K562 (cell line): ENCODE results near the gene DCUN1D2. TPM values are rescaled to one million over a fixed set of nuclear protein-coding genes. Genes with fewer than 3 reads are reported as not detected.

Source experiments
- ERF ChIP-seq: fragments of 450-650 bp; formaldehyde crosslinking; IDR thresholded peaks from 2 replicates; pipeline ENCODE4 v1.4.0; 2020; ENCODE audit warnings: mild to moderate bottlenecking, mixed read lengths
- FOXA1 ChIP-seq: fragments of 450-650 bp; IDR thresholded peaks from 2 replicates; pipeline ENCODE4 v1.6.1; 2016; ENCODE audit warnings: mild to moderate bottlenecking, borderline replicate concordance
- FOXJ2 ChIP-seq: fragments of 200-800 bp; sonication (Bioruptor generic); IDR thresholded peaks from 2 replicates; pipeline ENCODE4 v1.6.1; 2016; ENCODE audit warnings: missing genetic modification characterization, missing compliant biosample characterization
- FOXP1 ChIP-seq: sonication (generic); formaldehyde crosslinking; IDR thresholded peaks from 2 replicates; pipeline ENCODE4 v1.8.0; 2022; ENCODE audit warnings: mild to moderate bottlenecking, missing genetic modification reagents
- KLF6 ChIP-seq: fragments of 250-450 bp; sonication (Bioruptor Pico); IDR thresholded peaks from 2 replicates; pipeline ENCODE4 v1.4.0; 2020; ENCODE audit warnings: mild to moderate bottlenecking, moderate library complexity, borderline replicate concordance
- MAZ ChIP-seq, 2 experiments: fragments of 450-650 bp in 1 of 2; sonication (generic) in 1 of 2; formaldehyde crosslinking; IDR thresholded peaks in 1 of 2; conservative IDR thresholded peaks in 1 of 2; 2 replicates each; pipeline versions ENCODE4 v1.4.0 to v1.5.0; 2020; ENCODE audit warnings: mild to moderate bottlenecking in 1 of 2, missing genetic modification reagents in 1 of 2
- PRPF4 ChIP-seq: fragments of 200-400 bp; formaldehyde crosslinking; IDR thresholded peaks from one replicate; pipeline ENCODE4 v1.6.1; 2017; ENCODE audit warnings: low read length, low read depth, mild to moderate bottlenecking; ENCODE audit not compliant: insufficient read depth, poor library complexity, severe bottlenecking
- SAFB2 ChIP-seq: fragments of 200-400 bp; formaldehyde crosslinking; IDR thresholded peaks from 2 replicates; pipeline ENCODE4 v1.6.1; 2018; ENCODE audit warnings: borderline replicate concordance, low read length, low read depth, moderate library complexity; ENCODE audit not compliant: severe bottlenecking
- SMAD2 ChIP-seq: fragments of 150-350 bp; IDR thresholded peaks from 2 replicates; pipeline ENCODE4 v1.6.1; 2014; ENCODE audit warnings: low read depth, mild to moderate bottlenecking, low read length
- SMARCB1 ChIP-seq: IDR thresholded peaks from 2 replicates; pipeline ENCODE4 v1.6.1; 2011; ENCODE audit warnings: improper control_type of control experiment, low read depth; ENCODE audit not compliant: insufficient read length
- SNIP1 ChIP-seq: fragments of 450-650 bp; IDR thresholded peaks from 2 replicates; pipeline ENCODE4 v1.7.1; 2017; ENCODE audit warnings: low read depth, mild to moderate bottlenecking
- TAF1 ChIP-seq: IDR thresholded peaks from 2 replicates; pipeline ENCODE4 v1.6.1; 2011; ENCODE audit warnings: mild to moderate bottlenecking, low read length, moderate library complexity; ENCODE audit not compliant: insufficient read depth, control insufficient read depth, severe bottlenecking; ENCODE audit errors: extremely low read depth
- TCF3 ChIP-seq: sonication (generic); formaldehyde crosslinking; IDR thresholded peaks from 2 replicates; pipeline ENCODE4 v1.4.0; 2020; ENCODE audit warnings: mild to moderate bottlenecking, missing genetic modification reagents
- ZKSCAN3 ChIP-seq: fragments of 250-450 bp; sonication (Bioruptor Pico); IDR thresholded peaks from 2 replicates; pipeline ENCODE4 v1.4.0; 2020
- ZNF143 ChIP-seq: sonication (generic); formaldehyde crosslinking; IDR thresholded peaks from 2 replicates; pipeline ENCODE4 v1.9.0; 2022; ENCODE audit warnings: mild to moderate bottlenecking, missing genetic modification reagents
- ZNF507 ChIP-seq: conservative IDR thresholded peaks from 2 replicates; pipeline ENCODE4 v1.6.1; 2017; ENCODE audit warnings: missing genetic modification characterization, missing compliant biosample characterization
- ZNF583 ChIP-seq: fragments of 250-450 bp; sonication (Bioruptor Pico); IDR thresholded peaks from 2 replicates; pipeline ENCODE4 v1.4.0; 2020
- ZNF717 ChIP-seq: fragments of 250-450 bp; sonication (Bioruptor Pico); IDR thresholded peaks from 2 replicates; pipeline ENCODE4 v1.5.0; 2021
- ZZZ3 ChIP-seq: fragments of 450-650 bp; IDR thresholded peaks from 2 replicates; pipeline ENCODE4 v1.6.1; 2016; ENCODE audit warnings: antibody characterized with exemption, mild to moderate bottlenecking, moderate library complexity
- polyA plus RNA-seq, 8 experiments: library from polyadenylated mRNA; depleted of rRNA in 4 of 8; stranded (reverse) in 5 of 8; unstranded in 3 of 8; fragments of >200 nt; fragmentation: Nextera tagmentation in 2 of 8; fragmentation: Illumina TruSeq in 1 of 8; extraction: Ambion mirVana in 2 of 8; extraction: Trizol in 1 of 8; gene quantifications; 2 replicates each; pipeline versions ENCODE4 v1.2.1 to v1.2.3, GENCODE V29; 2011 to 2014; ENCODE audit warnings: inconsistent platforms in 1 of 8, missing spikeins in 1 of 8
- total RNA-seq, 7 experiments: library from RNA; depleted of rRNA in 6 of 7; stranded (reverse); fragments of >200 nt in 6 of 7; fragmentation: Illumina TruSeq in 2 of 7; extraction: Trizol in 2 of 7; gene quantifications; 2 replicates each; pipeline versions ENCODE4 v1.2.1 to v1.2.3, GENCODE V29; 2011 to 2021; ENCODE audit warnings: low replicate concordance in 1 of 7
- TF ChIP-seq, protein P1 (sequence below), 2 experiments: fragments of 450-650 bp in 1 of 2; sonication (generic) in 1 of 2; formaldehyde crosslinking in 1 of 2; IDR thresholded peaks in 1 of 2; conservative IDR thresholded peaks in 1 of 2; 2 replicates each; pipeline versions ENCODE4 v1.6.1 to v1.8.1; 2016 to 2023; ENCODE audit warnings: mild to moderate bottlenecking in 2 of 2, moderate library complexity in 2 of 2, inconsistent platforms in 1 of 2, missing genetic modification reagents in 1 of 2
- TF ChIP-seq, protein P2 (sequence below): sonication (generic); formaldehyde crosslinking; IDR thresholded peaks from 2 replicates; pipeline ENCODE4 v1.8.0; 2023; ENCODE audit warnings: mild to moderate bottlenecking, missing genetic modification reagents
- TF ChIP-seq, protein P3 (sequence below): sonication (generic); formaldehyde crosslinking; IDR thresholded peaks from 2 replicates; pipeline ENCODE4 v1.8.1; 2023; ENCODE audit warnings: mild to moderate bottlenecking, missing genetic modification reagents, moderate library complexity
- TF ChIP-seq, protein P4 (sequence below): sonication (generic); formaldehyde crosslinking; IDR thresholded peaks from 2 replicates; pipeline ENCODE4 v1.8.0; 2022; ENCODE audit warnings: mild to moderate bottlenecking, missing genetic modification reagents

The DCUN1D2 gene
- total and polyA plus RNA-seq, 9 of the 15 experiments (the other 6 are each of a cell fraction or from before 2014, with no cell fraction given): 2.1 to 16.8 (median 11.1) TPM

DNA sequence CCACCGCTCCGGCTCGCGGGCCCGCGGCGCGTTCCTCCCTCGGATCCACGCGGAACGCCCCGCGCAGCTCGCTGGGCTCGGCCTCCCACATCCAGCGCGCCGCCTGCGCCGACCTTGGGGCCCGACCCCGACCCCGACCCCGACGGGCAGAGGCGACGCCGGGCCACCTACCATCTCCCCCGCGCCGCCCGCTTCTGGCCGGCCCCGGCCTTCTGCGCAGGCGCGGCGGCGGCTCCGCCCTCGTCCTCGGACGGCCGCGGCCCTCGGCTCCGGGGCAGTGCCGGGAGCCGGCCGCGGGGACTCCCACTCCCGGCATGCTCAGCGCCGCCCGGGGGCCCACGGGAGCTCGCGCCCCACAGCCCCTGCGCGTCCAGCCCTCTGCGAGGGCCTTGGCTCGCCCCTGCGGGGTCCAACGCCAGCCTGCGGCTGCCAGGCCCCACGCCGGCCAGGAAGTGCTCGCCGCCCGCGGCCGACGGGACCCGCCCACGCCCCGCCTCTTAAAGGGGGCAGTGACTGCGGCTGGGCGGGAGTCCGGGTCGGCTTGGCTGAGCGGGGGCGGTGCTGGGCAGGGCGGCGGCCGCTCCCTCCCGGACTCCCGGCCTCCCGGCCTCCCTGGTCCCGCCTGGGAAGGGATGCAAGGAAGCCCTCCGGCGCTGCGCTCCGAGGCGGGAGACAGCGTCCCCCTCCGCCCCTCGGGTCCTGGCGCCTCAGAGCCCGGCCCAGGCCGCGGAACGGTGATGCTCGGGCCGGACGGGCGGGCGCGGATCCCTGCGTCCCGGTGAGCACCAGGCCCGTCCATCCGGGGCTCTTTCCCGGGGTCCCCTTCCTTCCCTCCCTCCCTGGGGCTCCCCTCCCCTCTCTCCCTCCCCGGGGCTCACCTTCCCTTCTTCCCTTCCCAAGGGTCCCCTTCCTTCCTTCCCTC lies at the start of gene DCUN1D2 (continued):
- TF ChIP-seq ZNF143 (CRISPR knock-in tag) (peak; percentile 72), FOXA1 (no peak), ZNF583 (CRISPR knock-in tag) (no peak), TAF1 (peak; percentile 51), SAFB2 (no peak), KLF6 (no peak), FOXJ2 (tag) (no peak), PRPF4 (no peak), ZNF507 (tag) (no peak), SMARCB1 (no peak), FOXP1 (CRISPR knock-in tag) (no peak), SNIP1 (0 out of 2 replicates have a peak, but pooled peaks have one; percentile 44), ZNF717 (CRISPR knock-in tag) (no peak), SMAD2 (no peak), ZZZ3 (no peak), ERF (0 out of 2 replicates have a peak, but pooled peaks have one; percentile 19), TCF3 (no peak), MAZ (CRISPR knock-in tag; conservative IDR thresholded peaks at IDR 0.05 in 1 of 2, IDR thresholded peaks at IDR 0.05 in 1 of 2) (peak; percentile 74 to 76; a peak in 1 of 4 replicates), ZKSCAN3 (CRISPR knock-in tag) (no peak)
- TF ChIP-seq, protein P1, sequence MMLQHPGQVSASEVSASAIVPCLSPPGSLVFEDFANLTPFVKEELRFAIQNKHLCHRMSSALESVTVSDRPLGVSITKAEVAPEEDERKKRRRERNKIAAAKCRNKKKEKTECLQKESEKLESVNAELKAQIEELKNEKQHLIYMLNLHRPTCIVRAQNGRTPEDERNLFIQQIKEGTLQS (IDR thresholded peaks at IDR 0.05): no peak
- TF ChIP-seq, protein P1 (CRISPR knock-in tag; conservative IDR thresholded peaks at IDR 0.05): no peak
- TF ChIP-seq, protein P2, sequence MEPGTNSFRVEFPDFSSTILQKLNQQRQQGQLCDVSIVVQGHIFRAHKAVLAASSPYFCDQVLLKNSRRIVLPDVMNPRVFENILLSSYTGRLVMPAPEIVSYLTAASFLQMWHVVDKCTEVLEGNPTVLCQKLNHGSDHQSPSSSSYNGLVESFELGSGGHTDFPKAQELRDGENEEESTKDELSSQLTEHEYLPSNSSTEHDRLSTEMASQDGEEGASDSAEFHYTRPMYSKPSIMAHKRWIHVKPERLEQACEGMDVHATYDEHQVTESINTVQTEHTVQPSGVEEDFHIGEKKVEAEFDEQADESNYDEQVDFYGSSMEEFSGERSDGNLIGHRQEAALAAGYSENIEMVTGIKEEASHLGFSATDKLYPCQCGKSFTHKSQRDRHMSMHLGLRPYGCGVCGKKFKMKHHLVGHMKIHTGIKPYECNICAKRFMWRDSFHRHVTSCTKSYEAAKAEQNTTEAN: no peak
- TF ChIP-seq, protein P3, sequence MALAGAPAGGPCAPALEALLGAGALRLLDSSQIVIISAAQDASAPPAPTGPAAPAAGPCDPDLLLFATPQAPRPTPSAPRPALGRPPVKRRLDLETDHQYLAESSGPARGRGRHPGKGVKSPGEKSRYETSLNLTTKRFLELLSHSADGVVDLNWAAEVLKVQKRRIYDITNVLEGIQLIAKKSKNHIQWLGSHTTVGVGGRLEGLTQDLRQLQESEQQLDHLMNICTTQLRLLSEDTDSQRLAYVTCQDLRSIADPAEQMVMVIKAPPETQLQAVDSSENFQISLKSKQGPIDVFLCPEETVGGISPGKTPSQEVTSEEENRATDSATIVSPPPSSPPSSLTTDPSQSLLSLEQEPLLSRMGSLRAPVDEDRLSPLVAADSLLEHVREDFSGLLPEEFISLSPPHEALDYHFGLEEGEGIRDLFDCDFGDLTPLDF (CRISPR knock-in tag): peak; percentile 70; the same call in 1 of the 2 replicates
- TF ChIP-seq, protein P4, sequence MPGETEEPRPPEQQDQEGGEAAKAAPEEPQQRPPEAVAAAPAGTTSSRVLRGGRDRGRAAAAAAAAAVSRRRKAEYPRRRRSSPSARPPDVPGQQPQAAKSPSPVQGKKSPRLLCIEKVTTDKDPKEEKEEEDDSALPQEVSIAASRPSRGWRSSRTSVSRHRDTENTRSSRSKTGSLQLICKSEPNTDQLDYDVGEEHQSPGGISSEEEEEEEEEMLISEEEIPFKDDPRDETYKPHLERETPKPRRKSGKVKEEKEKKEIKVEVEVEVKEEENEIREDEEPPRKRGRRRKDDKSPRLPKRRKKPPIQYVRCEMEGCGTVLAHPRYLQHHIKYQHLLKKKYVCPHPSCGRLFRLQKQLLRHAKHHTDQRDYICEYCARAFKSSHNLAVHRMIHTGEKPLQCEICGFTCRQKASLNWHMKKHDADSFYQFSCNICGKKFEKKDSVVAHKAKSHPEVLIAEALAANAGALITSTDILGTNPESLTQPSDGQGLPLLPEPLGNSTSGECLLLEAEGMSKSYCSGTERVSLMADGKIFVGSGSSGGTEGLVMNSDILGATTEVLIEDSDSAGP (CRISPR knock-in tag): peak; percentile 87
